ENCODE measurements around the gene TERT. TPM values are rescaled to one million over a fixed set of nuclear protein-coding genes. Genes with fewer than 3 reads are reported as not detected.
"Not testable (repeated sequence)": the region's sequence is repeated elsewhere in the genome, so short reads cannot be mapped to it uniquely, and the experiment has no call there.

Gene TERT
- total RNA-seq: not detected

- DNase-seq (ENCODE audit: low spot score): no peak
- H3K4me3 ChIP-seq: no peak within 1 kb of the TSS
These were observed at the start of gene TERT for GRCh38 chr5:1294835-1295649. TSS of gene TERT (minus strand) at chr5:1295068. CDS start at chr5:1294989, 79 bp downstream.

GRCh38 chr5:1343931-1344901 lies 49.3 kb upstream of the TERT start:
- no peak for TF ChIP-seq CTCF (IDR thresholded peaks at IDR 0.05)
- Histone ChIP-seq H3K36me3 (peaks cover 19% of the 10 kb centered on the region), H3K27me3 (replicated peaks; ENCODE audit: insufficient read depth) (no peaks in the 10 kb centered on the region), H3K9me3 (no peaks in the 10 kb centered on the region), H3K4me1 (ENCODE audit: control insufficient read depth in 1 of 2, low read depth in 2 of 2) (peaks cover 14 to 23% of the 10 kb centered on the region in 2 donors), H3K27ac (no peak overlapping the region), H3K4me3 (peak overlapping the region; percentile 89)
- ATAC-seq (ENCODE audit: insufficient number of reproducible peaks, low FRiP score, low read depth) (no peak), DNase-seq (ENCODE audit: low spot score) (no peak)

More at GRCh38 chr5:1294835-1295649, at the start of gene TERT:
- H3K9me3 ChIP-seq: no peaks in the 10 kb centered on the region
- TF ChIP-seq CTCF (IDR thresholded peaks at IDR 0.05): no peak
- H3K27ac ChIP-seq: no peak within 1 kb of the TSS
- H3K27me3 ChIP-seq (replicated peaks; ENCODE audit: insufficient read depth): no peaks in the 10 kb centered on the region
- H3K4me1 ChIP-seq (ENCODE audit: control insufficient read depth in 1 of 2, low read depth in 2 of 2): no peaks in the 10 kb centered on the region
- ATAC-seq (ENCODE audit: insufficient number of reproducible peaks, low FRiP score, low read depth): no peak
- H3K36me3 ChIP-seq: no peaks in the 10 kb centered on the region

- no peak overlapping the region for H3K27ac ChIP-seq
- no peak for TF ChIP-seq CTCF (IDR thresholded peaks at IDR 0.05)
- DNase-seq (ENCODE audit: low spot score) (no peak), ATAC-seq (ENCODE audit: insufficient number of reproducible peaks, low FRiP score, low read depth) (no peak)
- no peaks in the 10 kb centered on the region for H3K9me3 ChIP-seq
- peaks cover 14 to 23% of the 10 kb centered on the region in 2 donors for H3K4me1 ChIP-seq (ENCODE audit: control insufficient read depth in 1 of 2, low read depth in 2 of 2)
- no peaks in the 10 kb centered on the region for H3K27me3 ChIP-seq (replicated peaks; ENCODE audit: insufficient read depth)
- no peak overlapping the region for H3K4me3 ChIP-seq
- H3K36me3 ChIP-seq: peaks cover 25% of the 10 kb centered on the region
These were observed 48.5 kb upstream of the TERT start for GRCh38 chr5:1343315-1343751.

GRCh38 chr5:1342711-1343110 lies 47.8 kb upstream of the TERT start:
- Histone ChIP-seq H3K36me3 (peaks cover 30% of the 10 kb centered on the region), H3K4me1 (ENCODE audit: control insufficient read depth in 1 of 2, low read depth in 2 of 2) (peaks cover 14 to 23% of the 10 kb centered on the region in 2 donors)
- H3K27me3 ChIP-seq (replicated peaks; ENCODE audit: insufficient read depth); H3K4me3 ChIP-seq; H3K9me3 ChIP-seq; DNase-seq (ENCODE audit: low spot score); ATAC-seq (ENCODE audit: insufficient number of reproducible peaks, low FRiP score, low read depth); H3K27ac ChIP-seq: not testable (repeated sequence)

GRCh38 chr5:1342268-1342667 lies 47.4 kb upstream of the TERT start:
- Histone ChIP-seq H3K36me3 (peaks cover 34% of the 10 kb centered on the region), H3K27ac (no peak overlapping the region), H3K27me3 (replicated peaks; ENCODE audit: insufficient read depth) (no peaks in the 10 kb centered on the region), H3K4me3 (no peak overlapping the region), H3K9me3 (no peaks in the 10 kb centered on the region), H3K4me1 (ENCODE audit: control insufficient read depth in 1 of 2, low read depth in 2 of 2) (peaks cover 14 to 23% of the 10 kb centered on the region in 2 donors)
- TF ChIP-seq CTCF (IDR thresholded peaks at IDR 0.05): no peak
- no peak for ATAC-seq (ENCODE audit: insufficient number of reproducible peaks, low FRiP score, low read depth)
- no peak for DNase-seq (ENCODE audit: low spot score)

All from thoracic aorta (tissue), 2 donors.